K562 (cell line): ENCODE results near the gene MSANTD1. TPM values are rescaled to one million over a fixed set of nuclear protein-coding genes. Genes with fewer than 3 reads are reported as not detected.

ENCODE experiments used
- ARID1B ChIP-seq: fragments of 450-650 bp; IDR thresholded peaks from 2 replicates; pipeline ENCODE4 v1.6.1; 2016; ENCODE audit warnings: antibody characterized with exemption, mild to moderate bottlenecking, inconsistent platforms
- CBFA2T3 ChIP-seq: fragments of 450-650 bp; IDR thresholded peaks from 2 replicates; pipeline ENCODE4 v1.6.1; 2017
- FOS ChIP-seq: IDR thresholded peaks from 3 replicates; pipeline ENCODE4 v1.6.1; 2011; ENCODE audit not compliant: insufficient read length; ENCODE audit errors: extremely low read depth
- FOXP1 ChIP-seq: sonication (generic); formaldehyde crosslinking; IDR thresholded peaks from 2 replicates; pipeline ENCODE4 v1.8.0; 2022; ENCODE audit warnings: mild to moderate bottlenecking, missing genetic modification reagents
- HEY1 ChIP-seq: fragments of 250-450 bp; sonication (Bioruptor Pico); IDR thresholded peaks from 2 replicates; pipeline ENCODE4 v1.5.0; 2020; ENCODE audit warnings: mild to moderate bottlenecking, moderate library complexity, borderline replicate concordance
- HLTF ChIP-seq: fragments of 450-650 bp; IDR thresholded peaks from 2 replicates; pipeline ENCODE4 v1.6.1; 2016
- KLF16 ChIP-seq: IDR thresholded peaks from 2 replicates; pipeline ENCODE4 v1.6.1; 2016; ENCODE audit warnings: antibody characterized with exemption
- MCM5 ChIP-seq: fragments of 450-650 bp; IDR thresholded peaks from 2 replicates; pipeline ENCODE4 v1.6.1; 2016; ENCODE audit warnings: low read depth
- MTF1 ChIP-seq: fragments of 250-450 bp; sonication (Bioruptor Pico); IDR thresholded peaks from 2 replicates; pipeline ENCODE4 v1.9.0; 2021; ENCODE audit warnings: moderate library complexity, mild to moderate bottlenecking, inconsistent platforms, borderline replicate concordance
- SMARCA4 ChIP-seq: fragments of 450-650 bp; IDR thresholded peaks from 2 replicates; pipeline ENCODE4 v1.6.1; 2016
- SRSF1 ChIP-seq: fragments of 200-400 bp; formaldehyde crosslinking; IDR thresholded peaks from 2 replicates; pipeline ENCODE4 v1.6.1; 2017; ENCODE audit warnings: mild to moderate bottlenecking, low read depth, low read length, moderate library complexity
- TEAD1 ChIP-seq, 2 experiments: fragments of 450-650 bp in 1 of 2; sonication (generic) in 1 of 2; formaldehyde crosslinking; IDR thresholded peaks; 2 replicates each; pipeline versions ENCODE4 v1.4.0 to v1.8.0; 2020 to 2022; ENCODE audit warnings: mild to moderate bottlenecking in 2 of 2, missing genetic modification reagents in 1 of 2
- TEAD2 ChIP-seq: fragments of 450-650 bp; IDR thresholded peaks from 2 replicates; pipeline ENCODE4 v1.6.1; 2016; ENCODE audit warnings: missing genetic modification characterization, control low read depth, missing compliant biosample characterization
- TOE1 ChIP-seq, 2 experiments: fragments of 450-650 bp in 1 of 2; sonication (generic) in 1 of 2; formaldehyde crosslinking in 1 of 2; IDR thresholded peaks; 2 replicates each; pipeline versions ENCODE4 v1.7.1 to v1.8.0; 2016 to 2022; ENCODE audit warnings: borderline replicate concordance in 2 of 2, mild to moderate bottlenecking in 2 of 2, antibody characterized with exemption in 1 of 2, inconsistent platforms in 1 of 2, low read depth in 1 of 2, missing genetic modification reagents in 1 of 2, moderate library complexity in 1 of 2
- U2AF2 ChIP-seq: fragments of 200-400 bp; formaldehyde crosslinking; optimal IDR thresholded peaks from 2 replicates; pipeline ENCODE3; 2017; ENCODE audit warnings: low read depth, mild to moderate bottlenecking, low read length
- ZNF133 ChIP-seq: fragments of 250-450 bp; sonication (Bioruptor Pico); IDR thresholded peaks from 2 replicates; pipeline ENCODE4 v1.4.0; 2020; ENCODE audit warnings: mild to moderate bottlenecking
- polyA plus RNA-seq, 8 experiments: library from polyadenylated mRNA; depleted of rRNA in 4 of 8; stranded (reverse) in 5 of 8; unstranded in 3 of 8; fragments of >200 nt; fragmentation: Nextera tagmentation in 2 of 8; fragmentation: Illumina TruSeq in 1 of 8; extraction: Ambion mirVana in 2 of 8; extraction: Trizol in 1 of 8; gene quantifications; 2 replicates each; pipeline versions ENCODE4 v1.2.1 to v1.2.3, GENCODE V29; 2011 to 2014; ENCODE audit warnings: inconsistent platforms in 1 of 8, missing spikeins in 1 of 8
- total RNA-seq, 7 experiments: library from RNA; depleted of rRNA in 6 of 7; stranded (reverse); fragments of >200 nt in 6 of 7; fragmentation: Illumina TruSeq in 2 of 7; extraction: Trizol in 2 of 7; gene quantifications; 2 replicates each; pipeline versions ENCODE4 v1.2.1 to v1.2.3, GENCODE V29; 2011 to 2021; ENCODE audit warnings: low replicate concordance in 1 of 7
- TF ChIP-seq, protein P1 (sequence below): fragments of 200-400 bp; formaldehyde crosslinking; IDR thresholded peaks from 2 replicates; pipeline ENCODE4 v1.6.1; 2017; ENCODE audit warnings: mild to moderate bottlenecking, low read depth, low read length, moderate library complexity
- TF ChIP-seq, protein P2 (sequence below), 2 experiments: fragments of 250-450 bp in 1 of 2; fragments of 450-650 bp in 1 of 2; sonication (Bioruptor Pico) in 1 of 2; IDR thresholded peaks; 2 replicates each; pipeline versions ENCODE4 v1.6.1 to v1.8.0; 2016 to 2021; ENCODE audit warnings: mild to moderate bottlenecking in 2 of 2, moderate library complexity in 2 of 2, missing compliant biosample characterization in 1 of 2, missing genetic modification characterization in 1 of 2
- TF ChIP-seq, protein P3 (sequence below): fragments of 450-650 bp; IDR thresholded peaks from 2 replicates; pipeline ENCODE4 v1.6.1; 2014; ENCODE audit warnings: low read depth, mild to moderate bottlenecking, moderate library complexity, borderline replicate concordance
- TF ChIP-seq, protein P4 (sequence below): fragments of 250-450 bp; sonication (Bioruptor Pico); IDR thresholded peaks from 2 replicates; pipeline ENCODE4 v1.8.0; 2022; ENCODE audit warnings: inconsistent platforms, mild to moderate bottlenecking, moderate library complexity, borderline replicate concordance
- TF ChIP-seq, protein P5 (sequence below): fragments of 450-650 bp; formaldehyde crosslinking; IDR thresholded peaks from 2 replicates; pipeline ENCODE4 v1.4.0; 2020; ENCODE audit warnings: mild to moderate bottlenecking, moderate library complexity

Gene MSANTD1
- total and polyA plus RNA-seq, 9 of the 15 experiments (the other 6 are each of a cell fraction or from before 2014, with no cell fraction given): 0.04 to 0.09 (median 0.07) TPM; not detected in 6

DNA sequence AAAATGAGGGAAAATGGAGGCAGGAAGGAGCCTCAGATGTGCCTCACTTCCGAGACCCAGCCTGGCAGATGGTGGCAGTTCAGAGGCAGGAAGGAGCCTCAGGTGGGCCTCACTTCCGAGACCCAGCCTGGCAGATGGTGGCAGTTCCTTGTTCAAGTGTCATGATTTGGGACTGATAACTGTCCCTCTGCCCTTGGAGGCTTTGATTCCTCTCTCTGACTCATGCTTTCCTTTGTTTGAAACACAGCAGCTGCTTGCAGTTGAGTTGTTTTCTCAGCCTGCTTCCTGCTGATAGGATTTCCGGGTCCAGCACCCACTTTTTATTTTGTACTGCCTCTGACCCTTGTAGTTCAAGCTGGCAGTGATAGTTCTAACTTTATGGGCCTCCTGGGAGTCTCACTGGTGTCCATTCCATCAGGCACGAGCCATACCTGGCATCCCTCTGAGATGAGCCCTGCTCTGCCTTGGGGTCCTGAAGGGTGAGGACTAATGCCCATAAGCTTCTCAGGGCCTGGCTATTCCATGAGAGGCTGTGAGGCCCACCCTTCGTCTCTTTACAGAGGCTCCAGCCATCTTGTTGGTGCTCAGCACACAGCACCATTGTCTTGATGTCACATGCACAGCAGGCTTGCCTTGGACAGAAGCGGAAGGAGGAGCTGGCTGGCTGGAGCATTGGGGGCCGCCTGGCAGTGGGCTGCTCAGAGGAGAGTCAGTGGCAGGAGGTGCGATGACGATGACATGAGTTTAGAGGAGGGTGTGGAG, 56.8 kb downstream of the MSANTD1 start (continued):
- TF ChIP-seq, protein P1, sequence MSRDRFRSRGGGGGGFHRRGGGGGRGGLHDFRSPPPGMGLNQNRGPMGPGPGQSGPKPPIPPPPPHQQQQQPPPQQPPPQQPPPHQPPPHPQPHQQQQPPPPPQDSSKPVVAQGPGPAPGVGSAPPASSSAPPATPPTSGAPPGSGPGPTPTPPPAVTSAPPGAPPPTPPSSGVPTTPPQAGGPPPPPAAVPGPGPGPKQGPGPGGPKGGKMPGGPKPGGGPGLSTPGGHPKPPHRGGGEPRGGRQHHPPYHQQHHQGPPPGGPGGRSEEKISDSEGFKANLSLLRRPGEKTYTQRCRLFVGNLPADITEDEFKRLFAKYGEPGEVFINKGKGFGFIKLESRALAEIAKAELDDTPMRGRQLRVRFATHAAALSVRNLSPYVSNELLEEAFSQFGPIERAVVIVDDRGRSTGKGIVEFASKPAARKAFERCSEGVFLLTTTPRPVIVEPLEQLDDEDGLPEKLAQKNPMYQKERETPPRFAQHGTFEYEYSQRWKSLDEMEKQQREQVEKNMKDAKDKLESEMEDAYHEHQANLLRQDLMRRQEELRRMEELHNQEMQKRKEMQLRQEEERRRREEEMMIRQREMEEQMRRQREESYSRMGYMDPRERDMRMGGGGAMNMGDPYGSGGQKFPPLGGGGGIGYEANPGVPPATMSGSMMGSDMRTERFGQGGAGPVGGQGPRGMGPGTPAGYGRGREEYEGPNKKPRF: no peak
- TF ChIP-seq U2AF2: no peak
- TF ChIP-seq SMARCA4: peak; percentile 77
- TF ChIP-seq ZNF133 (CRISPR knock-in tag): no peak
- TF ChIP-seq TOE1 (IDR thresholded peaks at IDR 0.05; ENCODE audit: borderline replicate concordance): no peak
- no peak for TF ChIP-seq TOE1 (CRISPR knock-in tag; IDR thresholded peaks at IDR 0.05; ENCODE audit: borderline replicate concordance, low read depth)
- TF ChIP-seq, protein P2, sequence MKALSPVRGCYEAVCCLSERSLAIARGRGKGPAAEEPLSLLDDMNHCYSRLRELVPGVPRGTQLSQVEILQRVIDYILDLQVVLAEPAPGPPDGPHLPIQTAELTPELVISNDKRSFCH (CRISPR knock-in tag; IDR thresholded peaks at IDR 0.05): no peak
- TF ChIP-seq, protein P2 (tag; IDR thresholded peaks at IDR 0.05): peak; percentile 43; the same call in 1 of the 2 replicates
- peak; percentile 93 for TF ChIP-seq CBFA2T3
- no peak for TF ChIP-seq MTF1 (CRISPR knock-in tag)
- TF ChIP-seq ARID1B: peak; percentile 88
- 0 out of 4 replicates have a peak, but pooled peaks have one; percentile 25 for TF ChIP-seq TEAD1 (CRISPR knock-in tag; IDR thresholded peaks at IDR 0.05)
- TF ChIP-seq, protein P3, sequence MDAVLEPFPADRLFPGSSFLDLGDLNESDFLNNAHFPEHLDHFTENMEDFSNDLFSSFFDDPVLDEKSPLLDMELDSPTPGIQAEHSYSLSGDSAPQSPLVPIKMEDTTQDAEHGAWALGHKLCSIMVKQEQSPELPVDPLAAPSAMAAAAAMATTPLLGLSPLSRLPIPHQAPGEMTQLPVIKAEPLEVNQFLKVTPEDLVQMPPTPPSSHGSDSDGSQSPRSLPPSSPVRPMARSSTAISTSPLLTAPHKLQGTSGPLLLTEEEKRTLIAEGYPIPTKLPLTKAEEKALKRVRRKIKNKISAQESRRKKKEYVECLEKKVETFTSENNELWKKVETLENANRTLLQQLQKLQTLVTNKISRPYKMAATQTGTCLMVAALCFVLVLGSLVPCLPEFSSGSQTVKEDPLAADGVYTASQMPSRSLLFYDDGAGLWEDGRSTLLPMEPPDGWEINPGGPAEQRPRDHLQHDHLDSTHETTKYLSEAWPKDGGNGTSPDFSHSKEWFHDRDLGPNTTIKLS: no peak
- TF ChIP-seq FOXP1: 0 out of 2 replicates have a peak, but pooled peaks have one; percentile 31
- peak; percentile 20 for TF ChIP-seq FOS
- no peak for TF ChIP-seq HEY1 (CRISPR knock-in tag)
- TF ChIP-seq, protein P4, sequence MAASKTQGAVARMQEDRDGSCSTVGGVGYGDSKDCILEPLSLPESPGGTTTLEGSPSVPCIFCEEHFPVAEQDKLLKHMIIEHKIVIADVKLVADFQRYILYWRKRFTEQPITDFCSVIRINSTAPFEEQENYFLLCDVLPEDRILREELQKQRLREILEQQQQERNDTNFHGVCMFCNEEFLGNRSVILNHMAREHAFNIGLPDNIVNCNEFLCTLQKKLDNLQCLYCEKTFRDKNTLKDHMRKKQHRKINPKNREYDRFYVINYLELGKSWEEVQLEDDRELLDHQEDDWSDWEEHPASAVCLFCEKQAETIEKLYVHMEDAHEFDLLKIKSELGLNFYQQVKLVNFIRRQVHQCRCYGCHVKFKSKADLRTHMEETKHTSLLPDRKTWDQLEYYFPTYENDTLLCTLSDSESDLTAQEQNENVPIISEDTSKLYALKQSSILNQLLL (CRISPR knock-in tag): no peak
- TF ChIP-seq SRSF1: no peak
- TF ChIP-seq TEAD2 (tag): no peak
- peak; percentile 72 for TF ChIP-seq KLF16
- TF ChIP-seq MCM5: no peak
- TF ChIP-seq, protein P5, sequence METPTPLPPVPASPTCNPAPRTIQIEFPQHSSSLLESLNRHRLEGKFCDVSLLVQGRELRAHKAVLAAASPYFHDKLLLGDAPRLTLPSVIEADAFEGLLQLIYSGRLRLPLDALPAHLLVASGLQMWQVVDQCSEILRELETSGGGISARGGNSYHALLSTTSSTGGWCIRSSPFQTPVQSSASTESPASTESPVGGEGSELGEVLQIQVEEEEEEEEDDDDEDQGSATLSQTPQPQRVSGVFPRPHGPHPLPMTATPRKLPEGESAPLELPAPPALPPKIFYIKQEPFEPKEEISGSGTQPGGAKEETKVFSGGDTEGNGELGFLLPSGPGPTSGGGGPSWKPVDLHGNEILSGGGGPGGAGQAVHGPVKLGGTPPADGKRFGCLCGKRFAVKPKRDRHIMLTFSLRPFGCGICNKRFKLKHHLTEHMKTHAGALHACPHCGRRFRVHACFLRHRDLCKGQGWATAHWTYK: no peak
- no peak for TF ChIP-seq HLTF
